GM12864 (cell line): ENCODE results near the gene TMEM209.

Experiments
- DNase-seq: peaks from one replicate; pipeline ENCODE4 v3.0.0-alpha.2; 2011; ENCODE audit warnings: low read depth
- H3K4me3 ChIP-seq: 2 replicates; pipeline ENCODE4 v1.5.1; 2011; ENCODE audit warnings: mild to moderate bottlenecking, low read depth, low read length, control low read depth
- CTCF ChIP-seq: IDR thresholded peaks from 2 replicates; pipeline ENCODE4 v1.5.1; 2011; ENCODE audit warnings: low read depth, mild to moderate bottlenecking, moderate library complexity, low read length, control low read depth, inconsistent platforms; ENCODE audit errors: missing control alignments

The TMEM209 gene

GRCh38 chr7:130180571-130181262 lies 24.5 kb downstream of the TMEM209 start:
- H3K4me3 ChIP-seq, result no peak overlapping the region
- no peak for TF ChIP-seq CTCF
- no peak for DNase-seq

GRCh38 chr7:130179631-130180030 lies 25.6 kb downstream of the TMEM209 start:
- DNase-seq, result no peak
- TF ChIP-seq CTCF, result no peak

GRCh38 chr7:130178251-130178650 lies 27.0 kb downstream of the TMEM209 start:
- no peak overlapping the region for H3K4me3 ChIP-seq
- no peak for TF ChIP-seq CTCF
- no peak for DNase-seq

More at GRCh38 chr7:130179631-130180030, 25.6 kb downstream of the TMEM209 start:
- no peak overlapping the region for H3K4me3 ChIP-seq

GRCh38 chr7:130174237-130174959 lies 30.8 kb downstream of the TMEM209 start:
- TF ChIP-seq CTCF, result no peak
- DNase-seq, result no peak
- no peak overlapping the region for H3K4me3 ChIP-seq

DNA sequence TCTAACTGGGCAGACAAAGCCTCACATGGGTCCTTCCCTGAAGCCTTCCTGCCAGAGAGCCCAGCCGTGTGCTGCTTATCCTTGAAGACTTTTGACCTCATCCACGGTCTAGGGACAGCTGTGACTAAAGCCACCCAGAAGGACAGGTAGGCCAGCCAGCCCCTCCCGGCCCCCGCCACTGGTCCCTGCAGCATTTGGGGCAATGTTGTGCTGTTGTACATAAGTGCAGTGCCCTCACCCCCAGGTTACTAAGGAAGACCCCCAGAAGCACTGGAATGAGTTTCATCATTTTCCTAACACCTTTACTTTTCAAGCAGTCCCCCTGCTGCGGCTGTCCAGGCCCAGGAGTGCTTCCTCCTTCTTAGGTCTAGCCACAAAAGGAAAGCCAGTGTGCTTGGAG lies 43.0 kb downstream of the TMEM209 start:
- TF ChIP-seq CTCF, result no peak
- H3K4me3 ChIP-seq, result no peak overlapping the region
- no peak for DNase-seq

DNA sequence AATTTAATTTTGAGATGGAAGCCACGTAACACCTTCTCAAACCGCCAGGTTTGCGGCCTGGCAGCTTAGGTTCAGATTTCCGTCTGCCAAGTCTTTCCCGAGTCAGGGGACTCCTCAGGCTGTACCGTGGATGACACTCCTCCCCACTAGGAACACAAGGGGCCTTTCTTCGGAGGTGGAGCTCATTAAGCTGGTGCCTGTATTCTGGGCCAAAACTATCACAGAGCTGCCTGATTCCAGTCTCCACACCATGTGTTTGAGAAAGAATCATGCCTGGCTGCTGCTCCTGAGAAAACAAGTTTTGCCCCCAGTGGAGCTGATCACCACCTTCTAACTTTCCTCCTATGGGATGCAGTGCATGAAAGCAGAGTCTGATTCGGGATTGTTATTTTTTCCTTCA lies 44.8 kb downstream of the TMEM209 start:
- no peak overlapping the region for H3K4me3 ChIP-seq
- no peak for TF ChIP-seq CTCF
- no peak for DNase-seq

- no peak overlapping the region for H3K4me3 ChIP-seq
- no peak for TF ChIP-seq CTCF
- no peak for DNase-seq
These were observed 45.2 kb downstream of the TMEM209 start for GRCh38 chr7:130160023-130160422.
